HG03442 (cell line): ENCODE measurements around the gene SGCG.
"Not testable (repeated sequence)": the region's sequence is repeated elsewhere in the genome, so short reads cannot be mapped to it uniquely, and the experiment has no call there.

Experiments used
- ATAC-seq: cut with Tn5 transposase; IDR thresholded peaks from one replicate; pipeline ENCODE4 v1.9.1; 2021; ENCODE audit warnings: mild to moderate bottlenecking, moderate library complexity; ENCODE audit not compliant: unreplicated experiment

The SGCG gene

DNA sequence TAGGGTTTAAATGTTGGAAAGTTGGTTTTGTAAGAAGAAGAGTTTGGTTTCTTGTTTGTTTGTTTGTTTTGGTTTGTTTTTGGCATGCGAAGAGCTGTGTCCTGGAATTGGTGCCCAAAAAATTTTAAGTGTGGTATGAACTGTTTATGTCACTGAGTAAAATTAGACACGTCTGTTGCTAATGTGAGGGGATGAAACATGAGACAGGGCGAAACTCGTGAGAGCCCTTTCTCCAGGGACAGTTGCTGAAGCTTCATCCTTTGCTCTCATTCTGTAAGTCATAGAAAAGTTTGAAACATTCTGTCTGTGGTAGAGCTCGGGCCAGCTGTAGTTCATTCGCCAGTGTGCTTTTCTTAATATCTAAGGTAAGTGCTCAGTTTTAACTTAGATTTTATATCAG, at the start of gene SGCG:
SGCG (plus strand) TSS at position 269 of the 400 bp plus-strand sequence. CDS start 22,716 bp downstream, outside the sequence.
- no peak for ATAC-seq

- ATAC-seq, result no peak
Measured at GRCh38 chr13:23134542-23134941, 46.2 kb upstream of the SGCG start.

DNA sequence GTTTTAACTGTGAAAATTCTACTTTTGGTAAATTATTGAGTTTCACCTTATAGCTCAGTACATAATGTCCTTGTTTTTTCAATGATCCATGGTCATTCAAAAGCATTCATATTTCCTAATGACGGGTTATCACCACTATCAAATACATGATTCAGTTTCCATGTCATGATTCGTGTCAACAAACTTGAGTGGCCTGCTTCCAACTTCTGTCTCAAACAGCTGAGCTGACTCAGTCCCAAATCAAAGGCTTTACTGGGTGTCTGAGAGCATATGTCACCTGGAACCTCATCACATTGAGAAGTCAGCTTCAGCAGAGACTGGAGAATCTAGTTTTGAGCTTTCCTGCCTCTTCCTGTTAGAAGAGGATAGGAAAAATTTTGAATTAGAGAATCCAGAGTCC, 40.3 kb upstream of the SGCG start:
- ATAC-seq, result no peak

GRCh38 chr13:23141964-23142363, 38.8 kb upstream of the SGCG start:
- ATAC-seq, result no peak

DNA sequence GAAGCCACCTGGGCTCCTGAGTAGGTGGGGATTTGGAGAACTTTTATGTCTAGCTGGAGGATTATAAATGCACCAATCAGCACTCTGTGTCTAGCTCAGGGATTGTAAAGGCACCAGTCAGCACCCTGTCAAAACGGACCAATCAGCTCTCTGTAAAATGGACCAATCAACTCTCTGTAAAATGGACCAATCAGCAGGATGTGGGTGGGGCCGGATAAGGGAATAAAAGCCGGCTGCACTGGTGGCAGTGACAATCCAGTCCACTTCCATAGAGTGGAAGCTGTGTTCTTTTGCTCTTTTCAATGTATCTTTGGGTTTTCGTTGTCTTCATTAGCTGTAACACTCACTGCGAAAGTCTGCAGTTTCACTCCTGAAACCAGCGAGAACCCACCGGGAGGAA, 38.2 kb upstream of the SGCG start:
- not testable (repeated sequence) for ATAC-seq

DNA sequence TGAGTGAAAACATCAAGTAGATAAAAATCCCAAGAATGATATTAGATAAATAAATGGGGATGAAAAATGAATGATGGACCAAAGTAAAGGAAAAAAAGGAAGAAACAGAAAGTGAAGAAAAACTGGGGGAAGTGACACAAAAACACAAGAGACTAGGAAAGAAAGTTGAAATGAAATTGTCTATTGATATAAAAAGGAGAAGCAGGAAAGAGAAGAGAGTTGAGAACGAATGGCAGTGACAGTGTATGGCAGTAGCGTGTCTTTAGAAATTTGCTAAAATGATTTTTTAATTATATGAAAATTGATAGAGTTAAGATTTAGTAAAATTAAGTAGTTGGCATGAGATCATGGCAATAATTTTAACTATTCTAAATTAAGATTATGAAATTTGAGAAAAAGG, 36.3 kb upstream of the SGCG start:
- no peak for ATAC-seq

- no peak for ATAC-seq
Measured at GRCh38 chr13:23146006-23146405, 34.8 kb upstream of the SGCG start.

- no peak for ATAC-seq
Measured at GRCh38 chr13:23146811-23147625, 33.8 kb upstream of the SGCG start.

GRCh38 chr13:23147827-23148226, 33.0 kb upstream of the SGCG start:
- ATAC-seq, result no peak

- ATAC-seq, result no peak
Measured at GRCh38 chr13:23157781-23158180, 23.0 kb upstream of the SGCG start.

- no peak for ATAC-seq
Measured at GRCh38 chr13:23159205-23159759, 21.5 kb upstream of the SGCG start.

- no peak for ATAC-seq
Measured at GRCh38 chr13:23159760-23160637, 20.8 kb upstream of the SGCG start.

DNA sequence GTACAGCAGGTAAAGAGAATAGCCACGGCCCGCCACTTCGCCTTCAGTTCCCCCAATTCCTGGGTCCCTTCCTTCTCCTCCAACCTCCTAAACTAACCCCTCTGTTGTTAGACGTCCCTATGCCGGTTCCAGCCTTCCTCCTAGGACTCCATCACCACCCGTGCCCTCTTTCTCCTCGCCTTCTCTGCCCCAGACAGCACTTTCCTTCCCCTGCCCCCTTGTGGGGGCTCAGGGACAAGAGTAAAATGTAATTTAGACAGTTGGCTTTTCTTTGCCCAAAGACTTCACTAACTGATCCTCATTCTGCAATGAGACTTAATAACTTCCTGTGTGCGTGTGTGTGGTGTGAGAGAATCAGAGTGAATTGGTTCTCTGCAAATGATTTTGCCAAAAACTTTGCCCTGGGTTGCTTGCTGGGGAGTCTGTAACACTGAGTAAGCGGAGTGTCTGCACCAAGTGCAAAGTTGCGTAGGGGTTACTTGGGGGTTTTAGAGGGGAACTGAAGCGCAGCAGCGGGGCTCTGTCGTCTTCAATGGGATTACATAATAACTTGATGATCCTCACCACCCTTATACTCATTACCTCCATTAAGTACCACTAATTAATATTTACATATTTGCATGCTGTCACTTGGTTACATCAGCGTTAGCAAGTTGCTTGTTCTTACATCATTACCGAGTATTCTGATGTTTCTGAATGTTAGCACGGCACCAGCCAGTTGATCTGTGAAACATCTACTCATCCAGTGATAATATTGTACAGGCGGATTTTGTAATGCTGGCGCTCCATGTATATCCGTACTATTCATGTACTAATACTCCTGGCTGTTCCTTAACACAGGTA, 19.9 kb upstream of the SGCG start:
- ATAC-seq, result no peak

DNA sequence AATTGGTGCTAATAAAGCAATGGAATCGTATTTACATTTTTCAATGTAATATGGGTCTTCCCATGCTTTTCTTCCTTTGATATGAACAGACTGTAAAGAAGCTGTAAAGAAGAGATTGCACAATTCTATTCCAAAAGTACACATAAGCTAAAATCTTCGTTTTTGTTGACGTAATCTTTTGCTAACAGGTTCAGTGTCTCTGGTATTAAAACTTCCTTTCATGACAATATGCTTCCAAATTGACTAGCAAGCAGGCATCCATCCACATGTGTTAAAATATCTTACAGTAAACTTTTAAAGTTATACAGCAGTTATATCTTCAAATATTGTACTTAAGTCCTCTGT, 19.3 kb upstream of the SGCG start:
- no peak for ATAC-seq

- no peak for ATAC-seq
Measured at GRCh38 chr13:23175920-23176319, 4.9 kb upstream of the SGCG start.

DNA sequence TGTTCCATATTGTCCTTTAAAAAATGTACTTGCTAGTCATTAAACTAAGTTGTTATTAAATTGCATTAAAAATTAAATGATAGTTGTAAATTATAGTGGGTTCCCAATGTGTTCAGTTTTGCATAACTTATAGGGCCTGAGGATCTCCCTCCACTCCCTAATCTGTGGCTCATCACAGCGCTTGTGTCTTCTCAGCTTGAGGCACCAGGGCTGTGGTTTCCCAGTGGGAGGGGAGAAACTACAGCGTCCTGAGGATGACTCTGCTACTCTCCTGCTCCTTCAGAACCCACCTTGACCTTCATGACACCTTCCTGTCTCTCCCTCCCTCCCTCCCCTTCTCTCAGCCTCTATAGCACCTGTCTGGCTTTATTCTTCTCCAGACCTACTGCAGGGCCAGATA, 1.4 kb downstream of the SGCG start:
- ATAC-seq, result no peak

DNA sequence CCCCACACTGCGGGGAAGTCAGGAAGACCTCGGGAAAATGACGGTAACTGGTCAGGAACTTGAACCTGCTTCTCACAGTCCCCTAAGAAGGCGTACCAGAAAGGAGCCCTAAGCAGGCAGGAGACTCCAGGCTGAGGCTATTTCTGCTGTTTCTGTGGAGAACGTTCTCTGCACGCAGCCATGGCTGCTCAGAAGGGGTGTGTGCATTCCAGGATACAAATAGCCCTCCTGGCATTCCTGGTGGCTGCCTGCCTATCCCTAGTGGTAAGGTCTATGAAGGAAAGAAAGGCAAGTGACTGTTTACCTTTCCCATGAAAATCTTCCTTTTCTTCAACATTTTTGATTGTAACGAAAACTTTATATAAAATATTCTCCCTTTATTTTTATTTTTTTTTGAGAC, 2.5 kb downstream of the SGCG start:
- no peak for ATAC-seq

DNA sequence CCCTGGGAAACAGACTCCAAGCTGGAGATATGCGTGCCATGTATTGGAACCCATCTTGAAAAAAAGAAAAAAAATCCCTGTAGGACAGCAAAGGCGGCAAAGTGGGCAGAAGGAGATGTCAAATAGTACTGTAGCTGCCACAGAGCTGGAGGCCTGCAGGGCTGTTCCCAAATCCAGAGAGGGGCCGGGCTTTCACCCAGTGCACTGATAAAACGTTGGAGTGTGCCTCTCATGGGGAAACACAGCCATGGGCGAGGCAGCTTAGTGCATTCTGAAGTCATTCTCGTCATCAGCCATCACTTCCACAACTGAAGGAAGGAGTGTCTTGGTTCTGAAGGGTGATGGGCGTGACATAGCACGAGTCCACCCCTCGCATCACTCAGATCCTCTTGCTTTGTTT, 4.8 kb downstream of the SGCG start:
- no peak for ATAC-seq

- no peak for ATAC-seq
Measured at GRCh38 chr13:23201870-23202269, 21.1 kb downstream of the SGCG start.

- no peak for ATAC-seq
Measured at GRCh38 chr13:23202383-23202782, 21.6 kb downstream of the SGCG start.

GRCh38 chr13:23203516-23203915, 22.7 kb downstream of the SGCG start:
- no peak for ATAC-seq
